ENCODE data around the gene GJB4.

DNA sequence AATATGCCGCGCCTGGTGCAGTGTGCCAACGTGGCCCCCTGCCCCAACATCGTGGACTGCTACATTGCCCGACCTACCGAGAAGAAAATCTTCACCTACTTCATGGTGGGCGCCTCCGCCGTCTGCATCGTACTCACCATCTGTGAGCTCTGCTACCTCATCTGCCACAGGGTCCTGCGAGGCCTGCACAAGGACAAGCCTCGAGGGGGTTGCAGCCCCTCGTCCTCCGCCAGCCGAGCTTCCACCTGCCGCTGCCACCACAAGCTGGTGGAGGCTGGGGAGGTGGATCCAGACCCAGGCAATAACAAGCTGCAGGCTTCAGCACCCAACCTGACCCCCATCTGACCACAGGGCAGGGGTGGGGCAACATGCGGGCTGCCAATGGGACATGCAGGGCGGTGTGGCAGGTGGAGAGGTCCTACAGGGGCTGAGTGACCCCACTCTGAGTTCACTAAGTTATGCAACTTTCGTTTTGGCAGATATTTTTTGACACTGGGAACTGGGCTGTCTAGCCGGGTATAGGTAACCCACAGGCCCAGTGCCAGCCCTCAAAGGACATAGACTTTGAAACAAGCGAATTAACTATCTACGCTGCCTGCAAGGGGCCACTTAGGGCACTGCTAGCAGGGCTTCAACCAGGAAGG is 25.8 kb downstream of the GJB4 start:
- TF ChIP-seq EGR1 (IDR thresholded peaks at IDR 0.05) (no peak), NFIC (IDR thresholded peaks at IDR 0.05) (no peak), TCF12 (IDR thresholded peaks at IDR 0.05; ENCODE audit: low read depth) (no peak), YY1 (IDR thresholded peaks at IDR 0.05; ENCODE audit: low read depth) (no peak)
- TF ChIP-seq, protein P1, sequence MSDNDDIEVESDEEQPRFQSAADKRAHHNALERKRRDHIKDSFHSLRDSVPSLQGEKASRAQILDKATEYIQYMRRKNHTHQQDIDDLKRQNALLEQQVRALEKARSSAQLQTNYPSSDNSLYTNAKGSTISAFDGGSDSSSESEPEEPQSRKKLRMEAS (IDR thresholded peaks at IDR 0.05), result no peak
